Measurements from ENCODE around the gene SRGAP1.

DNA sequence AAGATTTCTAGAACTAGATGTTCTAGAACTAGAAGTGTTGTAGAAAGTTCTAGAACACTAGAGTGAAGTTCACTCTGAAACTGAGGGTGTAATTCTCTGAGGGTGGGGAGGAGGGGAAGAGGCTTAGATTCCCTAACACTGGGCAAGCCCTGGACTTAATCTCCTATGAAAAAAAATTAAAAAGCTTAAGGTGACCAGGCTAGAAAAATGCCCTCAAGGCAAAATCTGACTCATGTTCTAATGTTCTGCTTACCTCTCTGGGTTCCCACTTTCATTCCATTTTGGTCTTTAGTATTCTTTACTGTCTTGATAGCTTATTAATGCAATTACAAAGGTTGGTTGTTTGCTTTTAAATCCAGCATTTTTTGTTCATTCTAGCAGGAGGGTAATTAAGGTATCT, 276.1 kb downstream of the SRGAP1 start:
- TF ChIP-seq, protein P1, sequence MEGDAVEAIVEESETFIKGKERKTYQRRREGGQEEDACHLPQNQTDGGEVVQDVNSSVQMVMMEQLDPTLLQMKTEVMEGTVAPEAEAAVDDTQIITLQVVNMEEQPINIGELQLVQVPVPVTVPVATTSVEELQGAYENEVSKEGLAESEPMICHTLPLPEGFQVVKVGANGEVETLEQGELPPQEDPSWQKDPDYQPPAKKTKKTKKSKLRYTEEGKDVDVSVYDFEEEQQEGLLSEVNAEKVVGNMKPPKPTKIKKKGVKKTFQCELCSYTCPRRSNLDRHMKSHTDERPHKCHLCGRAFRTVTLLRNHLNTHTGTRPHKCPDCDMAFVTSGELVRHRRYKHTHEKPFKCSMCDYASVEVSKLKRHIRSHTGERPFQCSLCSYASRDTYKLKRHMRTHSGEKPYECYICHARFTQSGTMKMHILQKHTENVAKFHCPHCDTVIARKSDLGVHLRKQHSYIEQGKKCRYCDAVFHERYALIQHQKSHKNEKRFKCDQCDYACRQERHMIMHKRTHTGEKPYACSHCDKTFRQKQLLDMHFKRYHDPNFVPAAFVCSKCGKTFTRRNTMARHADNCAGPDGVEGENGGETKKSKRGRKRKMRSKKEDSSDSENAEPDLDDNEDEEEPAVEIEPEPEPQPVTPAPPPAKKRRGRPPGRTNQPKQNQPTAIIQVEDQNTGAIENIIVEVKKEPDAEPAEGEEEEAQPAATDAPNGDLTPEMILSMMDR (IDR thresholded peaks at IDR 0.05; ENCODE audit: insufficient read depth, low read length): no peak
- no peak for TF ChIP-seq POLR2AphosphoS5 (IDR thresholded peaks at IDR 0.05; ENCODE audit: low read depth)
- TF ChIP-seq, protein P2, sequence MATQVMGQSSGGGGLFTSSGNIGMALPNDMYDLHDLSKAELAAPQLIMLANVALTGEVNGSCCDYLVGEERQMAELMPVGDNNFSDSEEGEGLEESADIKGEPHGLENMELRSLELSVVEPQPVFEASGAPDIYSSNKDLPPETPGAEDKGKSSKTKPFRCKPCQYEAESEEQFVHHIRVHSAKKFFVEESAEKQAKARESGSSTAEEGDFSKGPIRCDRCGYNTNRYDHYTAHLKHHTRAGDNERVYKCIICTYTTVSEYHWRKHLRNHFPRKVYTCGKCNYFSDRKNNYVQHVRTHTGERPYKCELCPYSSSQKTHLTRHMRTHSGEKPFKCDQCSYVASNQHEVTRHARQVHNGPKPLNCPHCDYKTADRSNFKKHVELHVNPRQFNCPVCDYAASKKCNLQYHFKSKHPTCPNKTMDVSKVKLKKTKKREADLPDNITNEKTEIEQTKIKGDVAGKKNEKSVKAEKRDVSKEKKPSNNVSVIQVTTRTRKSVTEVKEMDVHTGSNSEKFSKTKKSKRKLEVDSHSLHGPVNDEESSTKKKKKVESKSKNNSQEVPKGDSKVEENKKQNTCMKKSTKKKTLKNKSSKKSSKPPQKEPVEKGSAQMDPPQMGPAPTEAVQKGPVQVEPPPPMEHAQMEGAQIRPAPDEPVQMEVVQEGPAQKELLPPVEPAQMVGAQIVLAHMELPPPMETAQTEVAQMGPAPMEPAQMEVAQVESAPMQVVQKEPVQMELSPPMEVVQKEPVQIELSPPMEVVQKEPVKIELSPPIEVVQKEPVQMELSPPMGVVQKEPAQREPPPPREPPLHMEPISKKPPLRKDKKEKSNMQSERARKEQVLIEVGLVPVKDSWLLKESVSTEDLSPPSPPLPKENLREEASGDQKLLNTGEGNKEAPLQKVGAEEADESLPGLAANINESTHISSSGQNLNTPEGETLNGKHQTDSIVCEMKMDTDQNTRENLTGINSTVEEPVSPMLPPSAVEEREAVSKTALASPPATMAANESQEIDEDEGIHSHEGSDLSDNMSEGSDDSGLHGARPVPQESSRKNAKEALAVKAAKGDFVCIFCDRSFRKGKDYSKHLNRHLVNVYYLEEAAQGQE (IDR thresholded peaks at IDR 0.05; ENCODE audit: insufficient replicate concordance, low read depth): no peak
- no peak for TF ChIP-seq GABPA (IDR thresholded peaks at IDR 0.05; ENCODE audit: low read depth)

Measured in HL-60 (cell line).